CD14-positive monocyte (primary cell): Measurements from ENCODE around the gene LRBA. TPM values are rescaled to one million over a fixed set of nuclear protein-coding genes. Genes with fewer than 3 reads are reported as not detected.

Source experiments
- DNase-seq, 3 donors: peaks; one replicate each; pipeline ENCODE4 v3.0.0-alpha.2; 2011 to 2022
- H2AFZ ChIP-seq: 2 replicates; pipeline ENCODE4 v1.6.0; 2012; ENCODE audit warnings: mild to moderate bottlenecking, low read depth, low read length, inconsistent platforms; ENCODE audit not compliant: insufficient read depth, poor library complexity, severe bottlenecking
- H3K27ac ChIP-seq, 2 donors: 1 replicate in 1 of 2; 2 replicates in 1 of 2; pipeline ENCODE4 v1.5.1; 2012 to 2013; ENCODE audit warnings: low read length in 2 of 2, control low read depth in 1 of 2, inconsistent platforms in 1 of 2, low read depth in 1 of 2, mild to moderate bottlenecking in 1 of 2
- H3K27me3 ChIP-seq, 2 donors: one replicate each; pipeline versions ENCODE4 v1.6.0 to v1.6.1; 2011 to 2013; ENCODE audit warnings: low read length in 2 of 2; ENCODE audit not compliant: control insufficient read depth in 2 of 2, insufficient read depth in 2 of 2
- H3K36me3 ChIP-seq, 2 donors: replicated peaks in 1 of 2; 1 replicate in 1 of 2; 2 replicates in 1 of 2; pipeline versions ENCODE4 v1.5.1 to v1.6.1; 2012 to 2013; ENCODE audit warnings: low read length in 2 of 2, control low read depth in 1 of 2, inconsistent platforms in 1 of 2, mild to moderate bottlenecking in 1 of 2; ENCODE audit not compliant: insufficient read depth in 2 of 2, control insufficient read depth in 1 of 2
- H3K4me1 ChIP-seq, 2 donors: 1 replicate in 1 of 2; 2 replicates in 1 of 2; pipeline versions ENCODE4 v1.5.1 to v1.6.1; 2012 to 2013; ENCODE audit warnings: low read length in 2 of 2, control low read depth in 1 of 2, inconsistent platforms in 1 of 2, mild to moderate bottlenecking in 1 of 2, moderate library complexity in 1 of 2; ENCODE audit not compliant: insufficient read depth in 2 of 2, control insufficient read depth in 1 of 2
- H3K4me2 ChIP-seq: replicated peaks from 2 replicates; pipeline ENCODE3; 2012; ENCODE audit warnings: low read length, moderate library complexity, mild to moderate bottlenecking; ENCODE audit not compliant: poor library complexity, severe bottlenecking; ENCODE audit errors: extremely low read depth
- H3K4me3 ChIP-seq, 3 experiments: fragments of 200-600 bp in 1 of 3; sonication (generic) in 1 of 3; replicated peaks in 1 of 3; 1 replicate in 2 of 3; 2 replicates in 1 of 3; pipeline ENCODE4 v1.5.1; 2011 to 2013; ENCODE audit warnings: low read length in 3 of 3, mild to moderate bottlenecking in 3 of 3, control low read depth in 2 of 3, low read depth in 2 of 3, inconsistent platforms in 1 of 3, moderate library complexity in 1 of 3
- H3K79me2 ChIP-seq: 2 replicates; pipeline ENCODE4 v1.6.0; 2012; ENCODE audit warnings: mild to moderate bottlenecking, control low read depth, inconsistent platforms, low read length, moderate library complexity; ENCODE audit not compliant: insufficient read depth
- H3K9ac ChIP-seq: 2 replicates; pipeline ENCODE4 v1.6.0; 2017; ENCODE audit warnings: low read length, mild to moderate bottlenecking; ENCODE audit not compliant: insufficient read depth, poor library complexity, severe bottlenecking
- H3K9me3 ChIP-seq, 2 donors: replicated peaks in 1 of 2; 1 replicate in 1 of 2; 2 replicates in 1 of 2; pipeline versions ENCODE4 v1.5.1 to v1.6.1; 2012 to 2013; ENCODE audit warnings: low read length in 2 of 2, control low read depth in 1 of 2; ENCODE audit not compliant: control insufficient read depth in 1 of 2, insufficient read depth in 1 of 2
- H4K20me1 ChIP-seq: 2 replicates; pipeline ENCODE4 v1.6.0; 2012; ENCODE audit warnings: mild to moderate bottlenecking, low read length, control low read depth, moderate library complexity; ENCODE audit not compliant: insufficient read depth
- H3K27ac Mint-ChIP-seq, 7 donors: one replicate each; pipeline ENCODE4 v1.8.0; 2020; ENCODE audit warnings: mild to moderate bottlenecking in 7 of 7, mixed read lengths in 7 of 7, moderate library complexity in 6 of 7, inconsistent platforms in 2 of 7
- H3K27me3 Mint-ChIP-seq, 3 donors: one replicate each; pipeline ENCODE4 v1.8.0; 2021 to 2022; ENCODE audit warnings: low read depth in 3 of 3, mild to moderate bottlenecking in 3 of 3, mixed read lengths in 3 of 3, moderate library complexity in 3 of 3, inconsistent platforms in 1 of 3
- H3K36me3 Mint-ChIP-seq, 2 donors: one replicate each; pipeline ENCODE4 v1.8.0; 2020; ENCODE audit warnings: mixed read lengths in 2 of 2, inconsistent platforms in 1 of 2, mild to moderate bottlenecking in 1 of 2
- H3K4me1 Mint-ChIP-seq: one replicate; pipeline ENCODE4 v1.8.0; 2020; ENCODE audit warnings: mild to moderate bottlenecking, mixed read lengths
- H3K4me3 Mint-ChIP-seq, 2 donors: one replicate each; pipeline ENCODE4 v1.8.0; 2020; ENCODE audit warnings: mild to moderate bottlenecking in 2 of 2, mixed read lengths in 2 of 2, moderate library complexity in 1 of 2
- H3K9me3 Mint-ChIP-seq, 7 donors: one replicate each; pipeline ENCODE4 v1.8.0; 2020 to 2022; ENCODE audit warnings: mixed read lengths in 7 of 7, mild to moderate bottlenecking in 6 of 7, moderate library complexity in 6 of 7, inconsistent platforms in 2 of 7
- CTCF ChIP-seq: fragments of 200-600 bp; IDR thresholded peaks from one replicate; pipeline ENCODE4 v1.8.0; 2022; ENCODE audit warnings: antibody characterized with exemption, mild to moderate bottlenecking
- WGBS: methylation state at CpG from one replicate; pipeline ENCODE4 v1.1.5; 2013; ENCODE audit warnings: missing lambda C conversion rate; ENCODE audit not compliant: insufficient coverage; 5-methylcytosine and 5-hydroxymethylcytosine counted together
- intact Hi-C, 2 donors: fragments of 100-400 bp; cut with micrococcal nuclease; formaldehyde crosslinking; loops; one replicate each; pipeline versions ENCODE4 v1.15.0 to v1.15.1; 2023
- polyA plus RNA-seq, 3 donors: library from polyadenylated mRNA; depleted of rRNA in 1 of 3; unstranded in 2 of 3; stranded (reverse) in 1 of 3; fragments of 300-500 nt in 2 of 3; fragments of >200 nt in 1 of 3; fragmentation: Illumina TruSeq in 2 of 3; gene quantifications; 1 replicate in 2 of 3; 2 replicates in 1 of 3; pipeline ENCODE4 v1.2.3, GENCODE V29; 2012 to 2021

The LRBA gene
- polyA plus RNA-seq, 3 donors, result 1.5 to 5.5 (median 4.4) TPM

GRCh38 chr4:150574678-150575077, 440.4 kb downstream of the LRBA start:
- Histone ChIP-seq H4K20me1 (no peaks in the 10 kb centered on the region), H3K9ac (no peak overlapping the region), H3K79me2 (no peaks in the 10 kb centered on the region), H3K4me2 (no peak overlapping the region), H3K27me3 (no peaks in the 10 kb centered on the region), H3K36me3 (no peaks in the 10 kb centered on the region), H2AFZ (no peak overlapping the region), H3K9me3 (peaks cover 0 to 4% of the 10 kb centered on the region in 2 donors), H3K4me1 (no peaks in the 10 kb centered on the region), H3K27ac (no peak overlapping the region), H3K4me3 (no peak overlapping the region)
- no peak overlapping the region for H3K4me3 Mint-ChIP-seq
- H3K27me3 Mint-ChIP-seq, result no peaks in the 10 kb centered on the region
- no peak for DNase-seq
- no CpG with 5 or more reads among the region's 3 CpGs for WGBS
- peaks cover 2 to 4% of the 10 kb centered on the region in 2 donors for H3K36me3 Mint-ChIP-seq
- no peak for TF ChIP-seq CTCF
- intact Hi-C loops, result no loop called here
- H3K9me3 Mint-ChIP-seq, result peaks cover 3 to 7% (median 4%) of the 10 kb centered on the region in 7 donors
- H3K27ac Mint-ChIP-seq, result no peak overlapping the region
- no peaks in the 10 kb centered on the region for H3K4me1 Mint-ChIP-seq

GRCh38 chr4:150573534-150573933, 441.6 kb downstream of the LRBA start:
- intact Hi-C loops, result no loop called here
- Histone ChIP-seq H4K20me1 (no peaks in the 10 kb centered on the region), H2AFZ (no peak overlapping the region), H3K4me3 (no peak overlapping the region), H3K4me2 (no peak overlapping the region), H3K27ac (no peak overlapping the region), H3K9ac (no peak overlapping the region), H3K4me1 (no peaks in the 10 kb centered on the region), H3K36me3 (no peaks in the 10 kb centered on the region), H3K27me3 (no peaks in the 10 kb centered on the region), H3K9me3 (no peaks in the 10 kb centered on the region), H3K79me2 (no peaks in the 10 kb centered on the region)
- H3K36me3 Mint-ChIP-seq, result no peaks in the 10 kb centered on the region
- no peak for DNase-seq
- H3K4me1 Mint-ChIP-seq, result no peaks in the 10 kb centered on the region
- H3K4me3 Mint-ChIP-seq, result no peak overlapping the region
- H3K9me3 Mint-ChIP-seq, result no peaks in the 10 kb centered on the region
- TF ChIP-seq CTCF, result no peak
- no peaks in the 10 kb centered on the region for H3K27me3 Mint-ChIP-seq
- H3K27ac Mint-ChIP-seq, result no peak overlapping the region
- WGBS, result no CpG with 5 or more reads among the region's 1 CpG
